Stimulated activated CD4-positive, alpha-beta T cell treated with anti-CD3 and anti-CD28 coated beads, Interleukin-4, amount 100 ng/mL, for 24 hours (primary cell): Measurements from ENCODE around the gene GABRB1.
"Not testable (repeated sequence)": the region's sequence is repeated elsewhere in the genome, so short reads cannot be mapped to it uniquely, and the experiment has no call there.

Source experiments
- DNase-seq: peaks from one replicate; pipeline ENCODE4 v3.0.0-alpha.2; 2020

GABRB1 gene

GRCh38 chr4:47217291-47217690, 185.9 kb downstream of the GABRB1 start:
- DNase-seq: no peak

GRCh38 chr4:47217884-47218283, 186.5 kb downstream of the GABRB1 start:
- DNase-seq: no peak

- DNase-seq: no peak
Observed at GRCh38 chr4:47218631-47219030, 187.3 kb downstream of the GABRB1 start.

GRCh38 chr4:47219586-47219985, 188.2 kb downstream of the GABRB1 start:
- no peak for DNase-seq

- DNase-seq: no peak
Observed at GRCh38 chr4:47221721-47222120, 190.4 kb downstream of the GABRB1 start.

- DNase-seq: no peak
Observed at GRCh38 chr4:47222276-47222675, 190.9 kb downstream of the GABRB1 start.

GRCh38 chr4:47224361-47224760, 193.0 kb downstream of the GABRB1 start:
- no peak for DNase-seq

- DNase-seq: no peak
Observed at GRCh38 chr4:47235721-47236120, 204.4 kb downstream of the GABRB1 start.

GRCh38 chr4:47238667-47239066, 207.3 kb downstream of the GABRB1 start:
- DNase-seq: no peak

GRCh38 chr4:47239649-47240048, 208.3 kb downstream of the GABRB1 start:
- no peak for DNase-seq

- no peak for DNase-seq
Observed at GRCh38 chr4:47251348-47252135, 220.2 kb downstream of the GABRB1 start.

GRCh38 chr4:47263721-47264120, 232.4 kb downstream of the GABRB1 start:
- DNase-seq: no peak

- DNase-seq: no peak
Observed at GRCh38 chr4:47270201-47270888, 239.0 kb downstream of the GABRB1 start.

GRCh38 chr4:47271291-47271690, 239.9 kb downstream of the GABRB1 start:
- DNase-seq: no peak

- no peak for DNase-seq
Observed at GRCh38 chr4:47274901-47275300, 243.5 kb downstream of the GABRB1 start.

- no peak for DNase-seq
Observed at GRCh38 chr4:47275595-47275994, 244.2 kb downstream of the GABRB1 start.

- no peak for DNase-seq
Observed at GRCh38 chr4:47278631-47279030, 247.3 kb downstream of the GABRB1 start.

GRCh38 chr4:47287735-47288134, 256.4 kb downstream of the GABRB1 start:
- no peak for DNase-seq

GRCh38 chr4:47289805-47290204, 258.4 kb downstream of the GABRB1 start:
- no peak for DNase-seq

- not testable (repeated sequence) for DNase-seq
Observed at GRCh38 chr4:47290873-47291272, 259.5 kb downstream of the GABRB1 start.

GRCh38 chr4:47309165-47309564, 277.8 kb downstream of the GABRB1 start:
- no peak for DNase-seq

GRCh38 chr4:47312170-47312569, 280.8 kb downstream of the GABRB1 start:
- DNase-seq: no peak

- no peak for DNase-seq
Observed at GRCh38 chr4:47313384-47313783, 282.0 kb downstream of the GABRB1 start.

GRCh38 chr4:47315346-47315745, 284.0 kb downstream of the GABRB1 start:
- DNase-seq: no peak

GRCh38 chr4:47326025-47326424, 294.7 kb downstream of the GABRB1 start:
- DNase-seq: no peak
